Vagina (tissue), 2 donors: Measurements from ENCODE around the gene ADAMTS2.

Experiments used
- POLR2A ChIP-seq, 2 donors: fragments of 450-650 bp; IDR thresholded peaks; one replicate each; pipeline ENCODE4 v1.6.1; 2017; ENCODE audit warnings: antibody characterized with exemption in 2 of 2, mild to moderate bottlenecking in 2 of 2, moderate library complexity in 2 of 2
- TF ChIP-seq, protein P1 (sequence below), 3 experiments: fragments of 450-650 bp in 2 of 3; fragments of 200-600 bp in 1 of 3; sonication (generic) in 1 of 3; IDR thresholded peaks; one replicate each; pipeline ENCODE4 v1.5.1; 2017 to 2019; ENCODE audit warnings: antibody characterized with exemption in 3 of 3, mild to moderate bottlenecking in 2 of 3, moderate library complexity in 2 of 3

DNA sequence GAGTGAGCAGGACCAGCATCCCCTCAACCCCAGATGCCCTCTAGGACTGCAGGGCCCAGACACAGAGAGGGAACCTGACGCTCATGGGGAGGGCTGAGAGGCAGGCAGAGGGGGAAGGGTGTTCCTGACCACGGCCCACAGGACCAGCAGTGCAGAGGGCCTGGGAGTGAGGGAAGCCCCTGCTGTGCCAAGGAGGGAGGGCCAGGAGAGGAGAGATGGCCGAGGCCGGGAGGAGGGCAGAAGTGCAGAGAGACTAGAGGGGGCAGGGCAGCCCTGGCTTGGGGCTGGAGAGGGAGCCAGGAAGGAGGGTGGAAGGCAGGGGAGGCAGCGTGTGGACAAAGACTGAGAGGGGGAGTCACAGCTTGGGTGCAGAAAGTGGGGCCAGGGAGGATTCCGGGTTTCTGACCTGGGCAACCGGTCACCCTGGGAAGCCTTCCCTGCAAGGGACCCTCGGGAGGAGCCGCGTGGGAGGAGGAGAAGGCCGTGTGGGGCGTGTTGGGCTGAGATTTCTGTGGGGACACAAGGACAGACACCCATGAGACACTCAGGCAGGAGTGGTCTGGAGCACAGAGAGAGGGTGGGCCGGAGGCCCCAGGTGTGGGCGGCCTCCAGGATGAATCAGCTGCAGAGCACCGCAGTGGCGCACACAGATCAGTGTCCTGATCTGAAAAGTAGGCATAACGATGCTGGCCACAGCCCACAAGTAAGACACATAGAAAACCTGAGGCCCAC lies 117.5 kb downstream of the ADAMTS2 start:
- TF ChIP-seq POLR2A (IDR thresholded peaks at IDR 0.05): no peak
- TF ChIP-seq, protein P1, sequence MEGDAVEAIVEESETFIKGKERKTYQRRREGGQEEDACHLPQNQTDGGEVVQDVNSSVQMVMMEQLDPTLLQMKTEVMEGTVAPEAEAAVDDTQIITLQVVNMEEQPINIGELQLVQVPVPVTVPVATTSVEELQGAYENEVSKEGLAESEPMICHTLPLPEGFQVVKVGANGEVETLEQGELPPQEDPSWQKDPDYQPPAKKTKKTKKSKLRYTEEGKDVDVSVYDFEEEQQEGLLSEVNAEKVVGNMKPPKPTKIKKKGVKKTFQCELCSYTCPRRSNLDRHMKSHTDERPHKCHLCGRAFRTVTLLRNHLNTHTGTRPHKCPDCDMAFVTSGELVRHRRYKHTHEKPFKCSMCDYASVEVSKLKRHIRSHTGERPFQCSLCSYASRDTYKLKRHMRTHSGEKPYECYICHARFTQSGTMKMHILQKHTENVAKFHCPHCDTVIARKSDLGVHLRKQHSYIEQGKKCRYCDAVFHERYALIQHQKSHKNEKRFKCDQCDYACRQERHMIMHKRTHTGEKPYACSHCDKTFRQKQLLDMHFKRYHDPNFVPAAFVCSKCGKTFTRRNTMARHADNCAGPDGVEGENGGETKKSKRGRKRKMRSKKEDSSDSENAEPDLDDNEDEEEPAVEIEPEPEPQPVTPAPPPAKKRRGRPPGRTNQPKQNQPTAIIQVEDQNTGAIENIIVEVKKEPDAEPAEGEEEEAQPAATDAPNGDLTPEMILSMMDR (IDR thresholded peaks at IDR 0.05): no peak
